Fibroblast of pulmonary artery (primary cell): ENCODE measurements around the gene CD9.

Source experiments
- DNase-seq: peaks from one replicate; pipeline ENCODE4 v3.0.0-alpha.2; 2010; ENCODE audit warnings: low read depth
- H3K4me3 ChIP-seq: replicated peaks from 2 replicates; pipeline ENCODE4 v1.5.1; 2011; ENCODE audit warnings: low read depth, mild to moderate bottlenecking, control low read depth, low read length, moderate library complexity
- CTCF ChIP-seq: IDR thresholded peaks from 2 replicates; pipeline ENCODE4 v1.5.1; 2011; ENCODE audit warnings: mild to moderate bottlenecking, control low read depth, low read length, inconsistent platforms; ENCODE audit errors: missing control alignments

The CD9 gene

GRCh38 chr12:6219980-6220379 lies 19.8 kb downstream of the CD9 start:
- TF ChIP-seq CTCF = no peak
- no peak for DNase-seq
- no peak overlapping the region for H3K4me3 ChIP-seq

GRCh38 chr12:6221146-6221545 lies 20.9 kb downstream of the CD9 start:
- DNase-seq = no peak

GRCh38 chr12:6222078-6222654 lies 22.0 kb downstream of the CD9 start:
- no peak overlapping the region for H3K4me3 ChIP-seq
- no peak for DNase-seq
- no peak for TF ChIP-seq CTCF

More at GRCh38 chr12:6221146-6221545, 20.9 kb downstream of the CD9 start:
- no peak for TF ChIP-seq CTCF
- no peak overlapping the region for H3K4me3 ChIP-seq

- H3K4me3 ChIP-seq = no peak overlapping the region
- no peak for TF ChIP-seq CTCF
- no peak for DNase-seq
Measured at GRCh38 chr12:6223545-6223944, 23.3 kb downstream of the CD9 start.

- no peak for TF ChIP-seq CTCF
- no peak for DNase-seq
- H3K4me3 ChIP-seq = no peak overlapping the region
Measured at GRCh38 chr12:6224550-6224949, 24.4 kb downstream of the CD9 start.

GRCh38 chr12:6225630-6226001 lies 25.4 kb downstream of the CD9 start:
- TF ChIP-seq CTCF = no peak
- no peak overlapping the region for H3K4me3 ChIP-seq
- DNase-seq = peak; percentile 43

GRCh38 chr12:6226002-6226678 lies 25.9 kb downstream of the CD9 start:
- TF ChIP-seq CTCF = no peak

More at GRCh38 chr12:6226002-6226678, 25.9 kb downstream of the CD9 start:
- DNase-seq = peak; percentile 96
- peak overlapping the region; percentile 3 for H3K4me3 ChIP-seq
